Nephron (organoid): ENCODE data around the gene CDH4.

Experiments used
- H3K27ac Mint-ChIP-seq, 3 experiments: 2 replicates each; pipeline ENCODE4 v1.8.0; 2020; ENCODE audit warnings: mixed read lengths in 3 of 3, mild to moderate bottlenecking in 2 of 3, moderate library complexity in 1 of 3
- H3K27me3 Mint-ChIP-seq: 2 replicates; pipeline ENCODE4 v1.8.0; 2021; ENCODE audit warnings: low read depth, mild to moderate bottlenecking, moderate library complexity, mixed read lengths
- H3K36me3 Mint-ChIP-seq: 2 replicates; pipeline ENCODE4 v1.8.0; 2020; ENCODE audit warnings: low read depth, mixed read lengths
- H3K4me1 Mint-ChIP-seq: 2 replicates; pipeline ENCODE4 v1.8.0; 2020; ENCODE audit warnings: mixed read lengths
- H3K4me3 Mint-ChIP-seq, 3 experiments: 2 replicates each; pipeline ENCODE4 v1.8.0; 2020; ENCODE audit warnings: mild to moderate bottlenecking in 3 of 3, mixed read lengths in 3 of 3, moderate library complexity in 2 of 3
- H3K9me3 Mint-ChIP-seq: 2 replicates; pipeline ENCODE4 v1.8.0; 2020; ENCODE audit warnings: mixed read lengths
- TF ChIP-seq, protein P1 (sequence below), 3 experiments: fragments of 200-600 bp; sonication (generic); IDR thresholded peaks; one replicate each; pipeline ENCODE4 v1.5.0; 2021; ENCODE audit warnings: antibody characterized with exemption in 3 of 3; ENCODE audit not compliant: unreplicated experiment in 3 of 3

Gene CDH4

DNA sequence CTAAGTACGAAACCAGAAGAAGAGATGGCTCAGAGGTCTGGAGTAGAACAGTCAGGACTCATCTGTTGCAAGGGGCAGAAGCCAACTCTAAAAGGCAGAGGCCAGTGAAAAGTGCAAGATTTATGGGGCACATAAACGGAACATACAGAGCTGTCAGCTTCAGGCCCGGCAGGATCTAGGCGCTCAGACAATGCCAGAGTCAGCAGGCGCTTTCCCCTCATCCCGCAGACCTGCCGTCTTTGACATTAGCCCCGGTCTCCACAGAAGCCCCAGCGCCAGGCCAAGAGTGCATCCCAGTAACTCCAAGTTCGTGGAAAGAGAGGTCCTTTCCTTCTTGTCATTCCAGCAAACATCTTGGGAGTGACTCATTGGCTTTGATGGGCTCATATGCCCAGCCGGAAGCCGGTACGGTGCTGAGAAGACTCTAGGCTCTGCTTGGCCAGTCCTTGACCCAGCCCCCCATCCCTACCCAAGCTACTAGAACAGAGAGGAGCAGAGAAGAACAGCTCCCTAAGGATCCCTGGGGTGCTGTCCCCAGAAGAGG lies 552.8 kb downstream of the CDH4 start:
- H3K4me1 Mint-ChIP-seq, result peaks cover 22% of the 10 kb centered on the region
- no peak overlapping the region for H3K27ac Mint-ChIP-seq
- H3K36me3 Mint-ChIP-seq, result no peaks in the 10 kb centered on the region
- H3K9me3 Mint-ChIP-seq, result no peaks in the 10 kb centered on the region
- H3K4me3 Mint-ChIP-seq, result peak overlapping the region in 1 of 3 experiments; percentile 46
- H3K27me3 Mint-ChIP-seq, result peaks cover 60% of the 10 kb centered on the region
- TF ChIP-seq, protein P1, sequence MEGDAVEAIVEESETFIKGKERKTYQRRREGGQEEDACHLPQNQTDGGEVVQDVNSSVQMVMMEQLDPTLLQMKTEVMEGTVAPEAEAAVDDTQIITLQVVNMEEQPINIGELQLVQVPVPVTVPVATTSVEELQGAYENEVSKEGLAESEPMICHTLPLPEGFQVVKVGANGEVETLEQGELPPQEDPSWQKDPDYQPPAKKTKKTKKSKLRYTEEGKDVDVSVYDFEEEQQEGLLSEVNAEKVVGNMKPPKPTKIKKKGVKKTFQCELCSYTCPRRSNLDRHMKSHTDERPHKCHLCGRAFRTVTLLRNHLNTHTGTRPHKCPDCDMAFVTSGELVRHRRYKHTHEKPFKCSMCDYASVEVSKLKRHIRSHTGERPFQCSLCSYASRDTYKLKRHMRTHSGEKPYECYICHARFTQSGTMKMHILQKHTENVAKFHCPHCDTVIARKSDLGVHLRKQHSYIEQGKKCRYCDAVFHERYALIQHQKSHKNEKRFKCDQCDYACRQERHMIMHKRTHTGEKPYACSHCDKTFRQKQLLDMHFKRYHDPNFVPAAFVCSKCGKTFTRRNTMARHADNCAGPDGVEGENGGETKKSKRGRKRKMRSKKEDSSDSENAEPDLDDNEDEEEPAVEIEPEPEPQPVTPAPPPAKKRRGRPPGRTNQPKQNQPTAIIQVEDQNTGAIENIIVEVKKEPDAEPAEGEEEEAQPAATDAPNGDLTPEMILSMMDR (IDR thresholded peaks at IDR 0.05; ENCODE audit: unreplicated experiment in 3 of 3), result no peak

GRCh38 chr20:61805365-61805764 lies 553.3 kb downstream of the CDH4 start:
- no peak overlapping the region for H3K27ac Mint-ChIP-seq
- TF ChIP-seq, protein P1 (IDR thresholded peaks at IDR 0.05; ENCODE audit: unreplicated experiment in 3 of 3), result no peak
- no peak overlapping the region for H3K4me3 Mint-ChIP-seq
- no peaks in the 10 kb centered on the region for H3K9me3 Mint-ChIP-seq
- H3K36me3 Mint-ChIP-seq, result no peaks in the 10 kb centered on the region
- H3K27me3 Mint-ChIP-seq, result peaks cover 62% of the 10 kb centered on the region
- peaks cover 22% of the 10 kb centered on the region for H3K4me1 Mint-ChIP-seq

- no peak overlapping the region for H3K27ac Mint-ChIP-seq
- H3K36me3 Mint-ChIP-seq, result no peaks in the 10 kb centered on the region
- H3K4me1 Mint-ChIP-seq, result peaks cover 22% of the 10 kb centered on the region
- H3K27me3 Mint-ChIP-seq, result peaks cover 63% of the 10 kb centered on the region
- H3K9me3 Mint-ChIP-seq, result no peaks in the 10 kb centered on the region
- no peak overlapping the region for H3K4me3 Mint-ChIP-seq
- TF ChIP-seq, protein P1 (IDR thresholded peaks at IDR 0.05; ENCODE audit: unreplicated experiment in 3 of 3), result no peak
Observed at GRCh38 chr20:61805781-61806180, 553.7 kb downstream of the CDH4 start.

DNA sequence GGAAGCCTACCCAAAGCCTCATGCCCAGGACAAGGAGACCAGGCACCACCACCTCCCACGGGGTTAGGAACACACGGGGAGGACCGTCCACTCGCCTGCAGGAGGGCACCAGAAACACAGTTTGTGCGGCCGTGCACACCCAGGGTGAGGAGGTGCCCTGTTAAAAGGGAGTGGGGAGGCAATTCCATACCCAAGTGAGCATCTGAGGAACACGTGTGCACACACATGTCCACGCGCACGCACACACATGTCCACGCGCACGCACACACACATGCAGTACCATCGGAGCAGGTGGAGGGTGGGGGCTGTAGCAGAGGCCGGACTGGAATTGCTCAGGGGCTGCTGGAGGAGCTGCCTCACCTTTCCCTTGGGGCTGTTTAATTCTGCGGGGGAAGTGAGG lies 554.3 kb downstream of the CDH4 start:
- Mint-ChIP-seq H3K9me3 (no peaks in the 10 kb centered on the region), H3K4me1 (peaks cover 22% of the 10 kb centered on the region), H3K36me3 (no peaks in the 10 kb centered on the region), H3K27ac (no peak overlapping the region), H3K27me3 (peaks cover 68% of the 10 kb centered on the region), H3K4me3 (no peak overlapping the region)
- TF ChIP-seq, protein P1 (IDR thresholded peaks at IDR 0.05; ENCODE audit: unreplicated experiment in 3 of 3), result no peak

DNA sequence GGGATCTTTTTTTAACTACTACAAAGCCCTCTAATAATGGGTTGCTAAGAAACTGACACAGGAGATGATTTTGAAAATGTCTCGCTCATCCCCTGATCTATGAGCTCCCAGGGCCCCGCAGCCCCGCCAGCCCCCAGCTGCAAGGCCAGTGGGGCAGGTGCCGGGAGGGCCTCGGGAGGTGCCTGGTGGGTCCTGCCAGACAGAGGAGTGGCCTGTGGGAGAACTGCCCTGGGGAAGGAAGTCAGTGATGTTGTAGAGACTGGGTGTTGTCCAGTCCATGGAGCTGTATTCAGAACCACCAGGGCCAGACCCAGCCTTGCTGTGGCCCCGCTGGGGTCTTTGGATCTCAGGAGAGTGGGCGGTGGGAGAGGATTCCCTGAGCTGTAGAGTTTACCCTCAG lies 554.9 kb downstream of the CDH4 start:
- Mint-ChIP-seq H3K27me3 (peaks cover 63% of the 10 kb centered on the region), H3K36me3 (no peaks in the 10 kb centered on the region), H3K4me3 (no peak overlapping the region), H3K27ac (no peak overlapping the region), H3K4me1 (peaks cover 22% of the 10 kb centered on the region), H3K9me3 (no peaks in the 10 kb centered on the region)
- TF ChIP-seq, protein P1 (IDR thresholded peaks at IDR 0.05; ENCODE audit: unreplicated experiment in 3 of 3), result no peak

GRCh38 chr20:61807471-61808160 lies 555.6 kb downstream of the CDH4 start:
- no peaks in the 10 kb centered on the region for H3K36me3 Mint-ChIP-seq
- no peak overlapping the region for H3K4me3 Mint-ChIP-seq
- H3K27me3 Mint-ChIP-seq, result peaks cover 67% of the 10 kb centered on the region
- peaks cover 22% of the 10 kb centered on the region for H3K4me1 Mint-ChIP-seq
- TF ChIP-seq, protein P1 (IDR thresholded peaks at IDR 0.05; ENCODE audit: unreplicated experiment in 3 of 3), result no peak
- H3K9me3 Mint-ChIP-seq, result no peaks in the 10 kb centered on the region
- H3K27ac Mint-ChIP-seq, result no peak overlapping the region
